GM13977 (cell line): ENCODE measurements around the gene NR1I2.

Source experiments
- DNase-seq: peaks from one replicate; pipeline ENCODE4 v3.0.0; 2012; ENCODE audit warnings: low spot score
- in situ Hi-C: fragments of 300-500 bp; cut with MboI; formaldehyde crosslinking; loops from one replicate; pipeline ENCODE4 v1.12.0; 2022; ENCODE audit warnings: low sequenced_read_pairs, low pct_unique_long_range_greater_than_20kb, mixed read lengths, inconsistent platforms; ENCODE audit not compliant: unreplicated experiment
- TF ChIP-seq, protein P1 (sequence below): IDR thresholded peaks from 2 replicates; pipeline ENCODE4 v1.5.1; 2012; ENCODE audit warnings: mild to moderate bottlenecking, control low read depth; ENCODE audit not compliant: insufficient read depth; ENCODE audit errors: extremely low read depth, missing control alignments

Gene NR1I2

DNA sequence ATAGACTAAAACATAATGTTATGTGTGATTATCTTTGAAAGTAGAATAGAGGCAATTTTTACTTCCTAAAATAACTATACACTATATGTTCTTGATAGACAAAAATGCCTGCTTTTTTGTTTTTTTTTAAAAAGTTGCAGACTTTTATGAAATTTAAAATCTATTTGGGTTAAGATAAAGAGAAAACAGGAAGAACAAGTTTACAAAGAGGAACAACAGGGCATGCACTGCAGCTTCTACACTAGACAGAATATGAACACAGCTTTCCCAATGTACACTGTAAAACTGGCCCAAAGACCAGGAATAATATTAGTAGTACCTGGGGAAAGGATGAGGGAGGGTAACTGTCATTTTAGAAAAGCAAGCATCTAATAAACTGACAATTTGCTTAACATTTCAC lies 53.7 kb downstream of the NR1I2 start:
- TF ChIP-seq, protein P1, sequence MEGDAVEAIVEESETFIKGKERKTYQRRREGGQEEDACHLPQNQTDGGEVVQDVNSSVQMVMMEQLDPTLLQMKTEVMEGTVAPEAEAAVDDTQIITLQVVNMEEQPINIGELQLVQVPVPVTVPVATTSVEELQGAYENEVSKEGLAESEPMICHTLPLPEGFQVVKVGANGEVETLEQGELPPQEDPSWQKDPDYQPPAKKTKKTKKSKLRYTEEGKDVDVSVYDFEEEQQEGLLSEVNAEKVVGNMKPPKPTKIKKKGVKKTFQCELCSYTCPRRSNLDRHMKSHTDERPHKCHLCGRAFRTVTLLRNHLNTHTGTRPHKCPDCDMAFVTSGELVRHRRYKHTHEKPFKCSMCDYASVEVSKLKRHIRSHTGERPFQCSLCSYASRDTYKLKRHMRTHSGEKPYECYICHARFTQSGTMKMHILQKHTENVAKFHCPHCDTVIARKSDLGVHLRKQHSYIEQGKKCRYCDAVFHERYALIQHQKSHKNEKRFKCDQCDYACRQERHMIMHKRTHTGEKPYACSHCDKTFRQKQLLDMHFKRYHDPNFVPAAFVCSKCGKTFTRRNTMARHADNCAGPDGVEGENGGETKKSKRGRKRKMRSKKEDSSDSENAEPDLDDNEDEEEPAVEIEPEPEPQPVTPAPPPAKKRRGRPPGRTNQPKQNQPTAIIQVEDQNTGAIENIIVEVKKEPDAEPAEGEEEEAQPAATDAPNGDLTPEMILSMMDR, result no peak
- DNase-seq, result no peak
- in situ Hi-C loops, result no loop called here

- in situ Hi-C loops, result no loop called here
- no peak for DNase-seq
- TF ChIP-seq, protein P1, result no peak
These were observed 60.0 kb downstream of the NR1I2 start for GRCh38 chr3:119841808-119842471.

- TF ChIP-seq, protein P1, result no peak
- in situ Hi-C loops, result no loop called here
- DNase-seq, result no peak
These were observed 67.2 kb downstream of the NR1I2 start for GRCh38 chr3:119849126-119849525.

GRCh38 chr3:119856695-119857094 lies 74.8 kb downstream of the NR1I2 start:
- no peak for DNase-seq
- TF ChIP-seq, protein P1, result no peak

GRCh38 chr3:119858957-119859356 lies 77.1 kb downstream of the NR1I2 start:
- in situ Hi-C loops, result no loop called here
- TF ChIP-seq, protein P1, result no peak

More at GRCh38 chr3:119856695-119857094, 74.8 kb downstream of the NR1I2 start:
- in situ Hi-C loops, result no loop called here

GRCh38 chr3:119859728-119860127 lies 77.8 kb downstream of the NR1I2 start:
- TF ChIP-seq, protein P1, result no peak
- in situ Hi-C loops, result no loop called here
- DNase-seq, result no peak

More at GRCh38 chr3:119858957-119859356, 77.1 kb downstream of the NR1I2 start:
- no peak for DNase-seq

DNA sequence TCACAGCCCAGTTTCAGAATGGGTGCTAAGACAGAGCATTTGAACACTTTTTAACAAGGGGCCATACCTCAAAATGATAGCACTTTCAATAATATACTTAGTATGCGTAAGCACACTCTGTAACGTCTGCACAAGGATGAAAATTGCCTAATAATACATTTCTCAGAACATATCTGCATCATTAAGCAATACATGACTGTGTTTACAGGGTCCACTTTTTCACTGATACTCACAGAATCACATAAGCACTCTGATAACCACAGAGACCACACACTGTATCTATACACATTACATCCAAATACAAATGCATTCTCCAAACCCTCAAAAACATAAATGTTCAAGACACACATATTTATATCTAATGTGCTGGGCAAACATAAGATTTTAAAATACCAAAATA lies 79.8 kb downstream of the NR1I2 start:
- in situ Hi-C loops, result no loop called here
- TF ChIP-seq, protein P1, result no peak

More for the DNA sequence above, 79.8 kb downstream of the NR1I2 start:
- no peak for DNase-seq
